ENCODE measurements around the gene PIP5KL1. TPM values are rescaled to one million over a fixed set of nuclear protein-coding genes. Genes with fewer than 3 reads are reported as not detected.

PIP5KL1 gene
- total and polyA plus RNA-seq, 2 experiments from 2014 or later = 13.4 to 19.5 TPM

DNA sequence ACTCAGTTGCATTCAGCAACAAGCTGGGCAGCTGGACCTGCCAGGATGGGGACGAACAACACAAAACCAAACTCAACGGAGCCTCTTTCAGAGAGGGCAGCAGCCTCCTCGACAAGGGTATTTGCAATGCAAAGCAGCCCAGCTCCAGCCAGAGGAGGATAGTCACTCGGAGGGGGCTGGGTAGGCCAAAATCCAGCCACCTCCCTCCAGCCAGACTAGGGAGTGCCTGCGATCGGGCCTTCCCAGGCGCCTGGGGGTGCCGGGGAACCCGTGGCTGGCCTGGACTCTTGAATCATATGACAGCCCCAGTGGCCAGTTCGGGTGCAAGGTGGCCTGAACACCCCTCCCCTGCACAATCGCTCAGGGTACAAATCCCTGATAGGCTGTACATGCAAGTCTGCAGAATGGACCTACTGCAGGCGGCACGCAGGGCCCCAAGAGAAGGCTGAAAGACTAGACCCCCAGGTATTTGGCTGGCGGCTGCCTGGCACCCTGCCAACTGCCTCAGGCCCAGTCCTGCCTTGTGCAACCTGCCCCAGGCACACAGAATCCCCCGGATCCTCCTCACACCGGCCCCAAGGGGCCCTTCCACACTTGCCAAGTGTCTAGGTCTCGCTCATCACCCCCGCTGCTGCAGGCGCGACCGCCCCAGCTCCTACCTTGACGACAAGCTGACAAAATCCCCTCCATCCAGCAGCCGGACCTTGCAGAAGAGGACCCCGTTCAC, 48.9 kb upstream of the PIP5KL1 start:
- peaks cover 64% of the 10 kb centered on the region for H3K4me1 Mint-ChIP-seq
- H3K27me3 Mint-ChIP-seq (ENCODE audit: insufficient read depth, low read depth, poor library complexity) = peaks cover 19% of the 10 kb centered on the region
- peak overlapping the region; percentile 76 for H3K27ac Mint-ChIP-seq
- H3K4me3 ChIP-seq = peak overlapping the region; percentile 98
- H3K79me2 ChIP-seq (replicated peaks; ENCODE audit: insufficient read depth) = peaks cover 57% of the 10 kb centered on the region
- H2AFZ ChIP-seq = no peak overlapping the region
- ATAC-seq = peak; percentile 54
- H4K20me1 ChIP-seq (replicated peaks; ENCODE audit: insufficient read depth) = peaks cover 29% of the 10 kb centered on the region
- no peaks in the 10 kb centered on the region for H3K9me2 ChIP-seq (ENCODE audit: insufficient read depth)
- TF ChIP-seq, protein P1, sequence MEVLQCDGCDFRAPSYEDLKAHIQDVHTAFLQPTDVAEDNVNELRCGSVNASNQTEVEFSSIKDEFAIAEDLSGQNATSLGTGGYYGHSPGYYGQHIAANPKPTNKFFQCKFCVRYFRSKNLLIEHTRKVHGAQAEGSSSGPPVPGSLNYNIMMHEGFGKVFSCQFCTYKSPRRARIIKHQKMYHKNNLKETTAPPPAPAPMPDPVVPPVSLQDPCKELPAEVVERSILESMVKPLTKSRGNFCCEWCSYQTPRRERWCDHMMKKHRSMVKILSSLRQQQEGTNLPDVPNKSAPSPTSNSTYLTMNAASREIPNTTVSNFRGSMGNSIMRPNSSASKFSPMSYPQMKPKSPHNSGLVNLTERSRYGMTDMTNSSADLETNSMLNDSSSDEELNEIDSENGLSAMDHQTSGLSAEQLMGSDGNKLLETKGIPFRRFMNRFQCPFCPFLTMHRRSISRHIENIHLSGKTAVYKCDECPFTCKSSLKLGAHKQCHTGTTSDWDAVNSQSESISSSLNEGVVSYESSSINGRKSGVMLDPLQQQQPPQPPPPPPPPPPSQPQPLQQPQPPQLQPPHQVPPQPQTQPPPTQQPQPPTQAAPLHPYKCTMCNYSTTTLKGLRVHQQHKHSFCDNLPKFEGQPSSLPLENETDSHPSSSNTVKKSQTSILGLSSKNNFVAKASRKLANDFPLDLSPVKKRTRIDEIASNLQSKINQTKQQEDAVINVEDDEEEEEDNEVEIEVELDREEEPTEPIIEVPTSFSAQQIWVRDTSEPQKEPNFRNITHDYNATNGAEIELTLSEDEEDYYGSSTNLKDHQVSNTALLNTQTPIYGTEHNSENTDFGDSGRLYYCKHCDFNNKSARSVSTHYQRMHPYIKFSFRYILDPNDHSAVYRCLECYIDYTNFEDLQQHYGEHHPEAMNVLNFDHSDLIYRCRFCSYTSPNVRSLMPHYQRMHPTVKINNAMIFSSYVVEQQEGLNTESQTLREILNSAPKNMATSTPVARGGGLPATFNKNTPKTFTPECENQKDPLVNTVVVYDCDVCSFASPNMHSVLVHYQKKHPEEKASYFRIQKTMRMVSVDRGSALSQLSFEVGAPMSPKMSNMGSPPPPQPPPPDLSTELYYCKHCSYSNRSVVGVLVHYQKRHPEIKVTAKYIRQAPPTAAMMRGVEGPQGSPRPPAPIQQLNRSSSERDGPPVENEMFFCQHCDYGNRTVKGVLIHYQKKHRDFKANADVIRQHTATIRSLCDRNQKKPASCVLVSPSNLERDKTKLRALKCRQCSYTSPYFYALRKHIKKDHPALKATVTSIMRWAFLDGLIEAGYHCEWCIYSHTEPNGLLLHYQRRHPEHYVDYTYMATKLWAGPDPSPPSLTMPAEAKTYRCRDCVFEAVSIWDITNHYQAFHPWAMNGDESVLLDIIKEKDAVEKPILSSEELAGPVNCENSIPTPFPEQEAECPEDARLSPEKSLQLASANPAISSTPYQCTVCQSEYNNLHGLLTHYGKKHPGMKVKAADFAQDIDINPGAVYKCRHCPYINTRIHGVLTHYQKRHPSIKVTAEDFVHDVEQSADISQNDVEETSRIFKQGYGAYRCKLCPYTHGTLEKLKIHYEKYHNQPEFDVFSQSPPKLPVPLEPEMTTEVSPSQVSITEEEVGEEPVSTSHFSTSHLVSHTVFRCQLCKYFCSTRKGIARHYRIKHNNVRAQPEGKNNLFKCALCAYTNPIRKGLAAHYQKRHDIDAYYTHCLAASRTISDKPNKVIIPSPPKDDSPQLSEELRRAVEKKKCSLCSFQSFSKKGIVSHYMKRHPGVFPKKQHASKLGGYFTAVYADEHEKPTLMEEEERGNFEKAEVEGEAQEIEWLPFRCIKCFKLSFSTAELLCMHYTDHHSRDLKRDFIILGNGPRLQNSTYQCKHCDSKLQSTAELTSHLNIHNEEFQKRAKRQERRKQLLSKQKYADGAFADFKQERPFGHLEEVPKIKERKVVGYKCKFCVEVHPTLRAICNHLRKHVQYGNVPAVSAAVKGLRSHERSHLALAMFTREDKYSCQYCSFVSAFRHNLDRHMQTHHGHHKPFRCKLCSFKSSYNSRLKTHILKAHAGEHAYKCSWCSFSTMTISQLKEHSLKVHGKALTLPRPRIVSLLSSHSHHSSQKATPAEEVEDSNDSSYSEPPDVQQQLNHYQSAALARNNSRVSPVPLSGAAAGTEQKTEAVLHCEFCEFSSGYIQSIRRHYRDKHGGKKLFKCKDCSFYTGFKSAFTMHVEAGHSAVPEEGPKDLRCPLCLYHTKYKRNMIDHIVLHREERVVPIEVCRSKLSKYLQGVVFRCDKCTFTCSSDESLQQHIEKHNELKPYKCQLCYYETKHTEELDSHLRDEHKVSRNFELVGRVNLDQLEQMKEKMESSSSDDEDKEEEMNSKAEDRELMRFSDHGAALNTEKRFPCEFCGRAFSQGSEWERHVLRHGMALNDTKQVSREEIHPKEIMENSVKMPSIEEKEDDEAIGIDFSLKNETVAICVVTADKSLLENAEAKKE (CRISPR knock-in tag; IDR thresholded peaks at IDR 0.05) = no peak
- 0 out of 2 replicates have a peak, but pooled peaks have one; percentile 22 for TF ChIP-seq POLR2AphosphoS5 (IDR thresholded peaks at IDR 0.05; ENCODE audit: low read depth)
- H3K36me3 ChIP-seq (ENCODE audit: insufficient read depth) = no peaks in the 10 kb centered on the region
- H3K27me3 ChIP-seq (ENCODE audit: insufficient read depth) = no peaks in the 10 kb centered on the region
- peak overlapping the region; percentile 99 for H3K4me2 ChIP-seq
- H3K4me1 ChIP-seq (ENCODE audit: insufficient read depth) = peaks cover 36% of the 10 kb centered on the region
- H3K9me3 Mint-ChIP-seq = no peaks in the 10 kb centered on the region
- peak overlapping the region; percentile 96 for H3K4me3 Mint-ChIP-seq
- peaks cover 4% of the 10 kb centered on the region; the same call in 2 of the 3 replicates for H3K36me3 Mint-ChIP-seq (ENCODE audit: low read depth)
- H3F3A ChIP-seq (replicated peaks; ENCODE audit: low read depth) = peaks cover 18% of the 10 kb centered on the region
- H3K27ac ChIP-seq (ENCODE audit: low read depth) = peak overlapping the region; percentile 92
- DNase-seq (ENCODE audit: low spot score) = peak; percentile 84

DNA sequence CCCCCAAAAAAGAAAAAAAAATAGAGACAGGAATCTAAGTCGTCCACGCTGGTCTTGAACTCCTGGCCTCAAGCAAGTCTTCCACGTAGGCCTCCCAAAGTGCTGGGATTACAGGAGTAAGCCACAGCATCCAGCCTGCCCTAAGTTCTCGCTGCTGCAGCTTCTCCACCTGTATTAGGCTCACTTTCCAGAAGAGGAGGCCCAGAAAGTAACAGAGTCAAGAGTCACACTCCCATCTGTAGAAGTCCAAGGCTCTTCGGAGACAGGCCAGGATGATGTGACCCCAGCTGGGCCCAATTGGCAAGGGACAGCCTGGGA, 48.4 kb upstream of the PIP5KL1 start:
- Mint-ChIP-seq H3K4me1 (peaks cover 69% of the 10 kb centered on the region), H3K9me3 (no peaks in the 10 kb centered on the region), H3K4me3 (peak overlapping the region; percentile 96), H3K27me3 (ENCODE audit: insufficient read depth, low read depth, poor library complexity) (peaks cover 21% of the 10 kb centered on the region), H3K27ac (peak overlapping the region; percentile 76), H3K36me3 (ENCODE audit: low read depth) (peaks cover 4% of the 10 kb centered on the region; the same call in 2 of the 3 replicates)
- H3K4me1 ChIP-seq (ENCODE audit: insufficient read depth) = peaks cover 41% of the 10 kb centered on the region
- peaks cover 18% of the 10 kb centered on the region for H3F3A ChIP-seq (replicated peaks; ENCODE audit: low read depth)
- peak overlapping the region; percentile 98 for H3K4me3 ChIP-seq
- peak overlapping the region; percentile 92 for H3K27ac ChIP-seq (ENCODE audit: low read depth)
- ATAC-seq (no peak), DNase-seq (ENCODE audit: low spot score) (no peak)
- H3K9me2 ChIP-seq (ENCODE audit: insufficient read depth) = no peaks in the 10 kb centered on the region
- H3K4me2 ChIP-seq = peak overlapping the region; percentile 99
- no peaks in the 10 kb centered on the region for H3K27me3 ChIP-seq (ENCODE audit: insufficient read depth)
- no peaks in the 10 kb centered on the region for H3K36me3 ChIP-seq (ENCODE audit: insufficient read depth)
- H2AFZ ChIP-seq = no peak overlapping the region
- H3K79me2 ChIP-seq (replicated peaks; ENCODE audit: insufficient read depth) = peaks cover 63% of the 10 kb centered on the region
- H4K20me1 ChIP-seq (replicated peaks; ENCODE audit: insufficient read depth) = peaks cover 29% of the 10 kb centered on the region
- TF ChIP-seq ZNF331 (CRISPR knock-in tag; IDR thresholded peaks at IDR 0.05; ENCODE audit: low read depth) = no peak
- TF ChIP-seq, protein P2, sequence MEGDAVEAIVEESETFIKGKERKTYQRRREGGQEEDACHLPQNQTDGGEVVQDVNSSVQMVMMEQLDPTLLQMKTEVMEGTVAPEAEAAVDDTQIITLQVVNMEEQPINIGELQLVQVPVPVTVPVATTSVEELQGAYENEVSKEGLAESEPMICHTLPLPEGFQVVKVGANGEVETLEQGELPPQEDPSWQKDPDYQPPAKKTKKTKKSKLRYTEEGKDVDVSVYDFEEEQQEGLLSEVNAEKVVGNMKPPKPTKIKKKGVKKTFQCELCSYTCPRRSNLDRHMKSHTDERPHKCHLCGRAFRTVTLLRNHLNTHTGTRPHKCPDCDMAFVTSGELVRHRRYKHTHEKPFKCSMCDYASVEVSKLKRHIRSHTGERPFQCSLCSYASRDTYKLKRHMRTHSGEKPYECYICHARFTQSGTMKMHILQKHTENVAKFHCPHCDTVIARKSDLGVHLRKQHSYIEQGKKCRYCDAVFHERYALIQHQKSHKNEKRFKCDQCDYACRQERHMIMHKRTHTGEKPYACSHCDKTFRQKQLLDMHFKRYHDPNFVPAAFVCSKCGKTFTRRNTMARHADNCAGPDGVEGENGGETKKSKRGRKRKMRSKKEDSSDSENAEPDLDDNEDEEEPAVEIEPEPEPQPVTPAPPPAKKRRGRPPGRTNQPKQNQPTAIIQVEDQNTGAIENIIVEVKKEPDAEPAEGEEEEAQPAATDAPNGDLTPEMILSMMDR (conservative IDR thresholded peaks at IDR 0.05; ENCODE audit: low read depth in 2 of 2) = no peak
- TF ChIP-seq CREB1 (CRISPR knock-in tag; IDR thresholded peaks at IDR 0.05; ENCODE audit: low read depth) = no peak
- no peak for TF ChIP-seq POLR2AphosphoS5 (IDR thresholded peaks at IDR 0.05; ENCODE audit: low read depth)
- TF ChIP-seq ZNF114 (CRISPR knock-in tag; IDR thresholded peaks at IDR 0.05) = no peak
- TF ChIP-seq STAT1 (IDR thresholded peaks at IDR 0.05; ENCODE audit: unreplicated experiment) = no peak
- no peak for TF ChIP-seq JUNB (IDR thresholded peaks at IDR 0.05; ENCODE audit: unreplicated experiment)
- TF ChIP-seq, protein P3, sequence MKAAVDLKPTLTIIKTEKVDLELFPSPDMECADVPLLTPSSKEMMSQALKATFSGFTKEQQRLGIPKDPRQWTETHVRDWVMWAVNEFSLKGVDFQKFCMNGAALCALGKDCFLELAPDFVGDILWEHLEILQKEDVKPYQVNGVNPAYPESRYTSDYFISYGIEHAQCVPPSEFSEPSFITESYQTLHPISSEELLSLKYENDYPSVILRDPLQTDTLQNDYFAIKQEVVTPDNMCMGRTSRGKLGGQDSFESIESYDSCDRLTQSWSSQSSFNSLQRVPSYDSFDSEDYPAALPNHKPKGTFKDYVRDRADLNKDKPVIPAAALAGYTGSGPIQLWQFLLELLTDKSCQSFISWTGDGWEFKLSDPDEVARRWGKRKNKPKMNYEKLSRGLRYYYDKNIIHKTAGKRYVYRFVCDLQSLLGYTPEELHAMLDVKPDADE (IDR thresholded peaks at IDR 0.05) = no peak
